GM12878 (cell line): ENCODE results near the gene GIMAP7. TPM values are rescaled to one million over a fixed set of nuclear protein-coding genes. Genes with fewer than 3 reads are reported as not detected.

Experiments used
- ATAC-seq: fragments of 200-7000 bp; cut with Tn5 transposase; 3 replicates; pipeline ENCODE4 v1.9.1; 2020; ENCODE audit warnings: mild to moderate bottlenecking, moderate library complexity
- BruUV-seq: library from RNA; stranded (reverse); fragments of 400-500 nt; replicated peaks from 2 replicates; lab custom pipeline; 2021; lab: Mats Ljungman, UMichigan
- CTCF ChIA-PET: fragments of 300-600 bp; sonication (Branson Sonifier 250); formaldehyde crosslinking; extraction: SDS; loops from one replicate; lab custom pipeline; 2021; ENCODE audit warnings: inconsistent platforms; lab: Yijun Ruan, JAX
- POLR2A ChIA-PET: fragments of 350-600 bp; formaldehyde crosslinking; extraction: SDS; loops from one replicate; lab custom pipeline; 2021; ENCODE audit warnings: inconsistent platforms; lab: Charles Lee
- RAD21 ChIA-PET: fragments of 300-600 bp; sonication (Branson Sonifier 250); formaldehyde crosslinking; loops from one replicate; lab custom pipeline; 2023; ENCODE audit warnings: antibody characterized with exemption; ENCODE audit not compliant: unreplicated experiment; lab: Charles Lee
- SMC1A ChIA-PET: fragments of 300-600 bp; sonication (Branson Sonifier 250); formaldehyde crosslinking; loops from one replicate; lab custom pipeline; 2023; ENCODE audit not compliant: unreplicated experiment, uncharacterized antibody; lab: Charles Lee
- DNase-seq: peaks from one replicate; pipeline ENCODE4 v3.0.0-alpha.2; 2011; ENCODE audit warnings: low read depth, low spot score
- FAIRE-seq: peaks from 3 replicates; lab custom pipeline; 2011; peaks lifted over from hg19 to GRCh38; lab: Jason Lieb, UNC
- H2AFZ ChIP-seq: 2 replicates; pipeline ENCODE4 v1.6.0; 2011; ENCODE audit warnings: low read depth, low read length, control low read depth; ENCODE audit not compliant: control insufficient read depth
- H3K27ac ChIP-seq: 2 replicates; pipeline ENCODE4 v1.5.1; 2011; ENCODE audit warnings: control low read depth; ENCODE audit not compliant: control insufficient read depth, insufficient read depth
- H3K27me3 ChIP-seq, 2 experiments: replicated peaks in 1 of 2; 2 replicates each; pipeline versions ENCODE4 v1.6.0 to v1.6.1; 2011; ENCODE audit warnings: low read length in 1 of 2; ENCODE audit not compliant: control insufficient read depth in 2 of 2, insufficient read depth in 2 of 2
- H3K36me3 ChIP-seq, 2 experiments: 2 replicates each; pipeline ENCODE4 v1.5.1; 2011; ENCODE audit warnings: low read length in 1 of 2; ENCODE audit not compliant: control insufficient read depth in 2 of 2, insufficient read depth in 2 of 2
- H3K4me1 ChIP-seq: 2 replicates; pipeline ENCODE4 v1.6.1; 2011; ENCODE audit warnings: mild to moderate bottlenecking, low read length, moderate library complexity, mixed read lengths; ENCODE audit not compliant: control insufficient read depth, insufficient read depth
- H3K4me2 ChIP-seq: 2 replicates; pipeline ENCODE4 v1.6.0; 2011; ENCODE audit warnings: control low read depth; ENCODE audit not compliant: control insufficient read depth, insufficient read depth
- H3K4me3 ChIP-seq: fragments of 200-600 bp; sonication (generic); 2 replicates; pipeline ENCODE4 v1.5.1; 2016
- H3K79me2 ChIP-seq: 2 replicates; pipeline ENCODE4 v1.6.0; 2011; ENCODE audit warnings: low read length; ENCODE audit not compliant: control insufficient read depth, insufficient read depth
- H3K9ac ChIP-seq: 2 replicates; pipeline ENCODE4 v1.8.0; 2011; ENCODE audit warnings: low read length, control low read depth, mixed read lengths; ENCODE audit not compliant: control insufficient read depth, insufficient read depth
- H3K9me3 ChIP-seq: replicated peaks from 3 replicates; pipeline ENCODE4 v1.5.1; 2011; ENCODE audit warnings: mild to moderate bottlenecking, low read length; ENCODE audit not compliant: control insufficient read depth, insufficient read depth
- H4K20me1 ChIP-seq: 2 replicates; pipeline ENCODE4 v1.6.0; 2011; ENCODE audit not compliant: control insufficient read depth, insufficient read depth
- CBFB ChIP-seq: IDR thresholded peaks from 2 replicates; pipeline ENCODE4 v1.6.1; 2016; ENCODE audit warnings: antibody characterized with exemption, low read depth
- CBX5 ChIP-seq: sonication (generic); IDR thresholded peaks from 2 replicates; pipeline ENCODE4 v1.6.1; 2016; ENCODE audit warnings: low read depth, moderate library complexity, mild to moderate bottlenecking, inconsistent platforms
- CTCF ChIP-seq, 3 experiments: IDR thresholded peaks in 2 of 3; conservative IDR thresholded peaks in 1 of 3; 2 replicates each; pipeline ENCODE4 v1.5.1; 2011; ENCODE audit warnings: low read depth in 3 of 3, low read length in 3 of 3, mild to moderate bottlenecking in 3 of 3, control low read depth in 2 of 3, moderate library complexity in 2 of 3, inconsistent platforms in 1 of 3, mixed read lengths in 1 of 3; ENCODE audit not compliant: control insufficient read depth in 2 of 3, insufficient read depth in 1 of 3; ENCODE audit errors: extremely low read depth in 1 of 3
- E2F8 ChIP-seq: fragments of 450-650 bp; IDR thresholded peaks from 2 replicates; pipeline ENCODE4 v1.6.1; 2018; ENCODE audit warnings: mild to moderate bottlenecking, low read depth, moderate library complexity; ENCODE audit not compliant: partially characterized antibody
- EED ChIP-seq: sonication (generic); IDR thresholded peaks from 2 replicates; pipeline ENCODE4 v1.6.1; 2016; ENCODE audit warnings: antibody characterized with exemption, low read depth
- EZH2 ChIP-seq: IDR thresholded peaks from 2 replicates; pipeline ENCODE4 v1.6.1; 2012; ENCODE audit warnings: low read depth, mild to moderate bottlenecking, control low read depth, inconsistent platforms, low read length, borderline replicate concordance; ENCODE audit not compliant: control insufficient read depth
- KAT2A ChIP-seq: conservative IDR thresholded peaks from 2 replicates; pipeline ENCODE4 v1.6.1; 2011; ENCODE audit warnings: low read depth, low read length; ENCODE audit not compliant: control insufficient read depth
- POLR2AphosphoS2 ChIP-seq: IDR thresholded peaks from 2 replicates; pipeline ENCODE4 v1.6.1; 2011; ENCODE audit warnings: low read depth, mild to moderate bottlenecking, low read length, improper control_type of control experiment, moderate library complexity
- STAT1 ChIP-seq: fragments of 450-650 bp; conservative IDR thresholded peaks from 2 replicates; pipeline ENCODE4 v1.6.1; 2014; ENCODE audit warnings: antibody characterized with exemption, mild to moderate bottlenecking
- YBX1 ChIP-seq: fragments of 450-650 bp; IDR thresholded peaks from 2 replicates; pipeline ENCODE4 v1.6.1; 2016; ENCODE audit warnings: antibody characterized with exemption
- whole genome bisulfite sequencing: methylation state at CpG from one replicate; pipeline ENCODE4 v1.1.6; 2016; ENCODE audit warnings: low lambda C conversion rate; ENCODE audit not compliant: insufficient replicate concordance, insufficient coverage; ENCODE audit errors: missing lambda C conversion rate; 5-methylcytosine and 5-hydroxymethylcytosine counted together
- in situ Hi-C: fragments of 300-500 bp; cut with MboI; formaldehyde crosslinking; loops from 9 replicates; pipeline ENCODE4 v1.14.3; 2018; ENCODE audit warnings: mixed read lengths
- intact Hi-C: fragments of 100-400 bp; cut with micrococcal nuclease; formaldehyde crosslinking; loops from one replicate; pipeline ENCODE4 v1.14.2; 2022; ENCODE audit not compliant: unreplicated experiment
- polyA plus RNA-seq, 11 experiments: library from polyadenylated mRNA; depleted of rRNA in 4 of 11; unstranded in 6 of 11; stranded (reverse) in 5 of 11; fragments of >200 nt; fragmentation: Nextera tagmentation in 4 of 11; fragmentation: Illumina TruSeq in 1 of 11; extraction: Ambion mirVana in 4 of 11; extraction: Trizol in 1 of 11; gene quantifications; 1 replicate in 1 of 11; 2 replicates in 10 of 11; pipeline versions ENCODE4 v1.2.1 to v1.2.3, GENCODE V29; 2011 to 2016; ENCODE audit warnings: inconsistent platforms in 2 of 11, missing spikeins in 2 of 11, low read depth in 1 of 11
- total RNA-seq, 4 experiments: library from RNA; depleted of rRNA in 3 of 4; stranded (reverse); fragments of >200 nt in 3 of 4; fragmentation: Illumina TruSeq in 1 of 4; extraction: Trizol in 1 of 4; gene quantifications; 2 replicates each; pipeline versions ENCODE4 v1.2.1 to v1.2.3, GENCODE V29; 2013 to 2021

Gene GIMAP7
- total and polyA plus RNA-seq, 10 of the 15 experiments (the other 5 are each of a cell fraction or from before 2014, with no cell fraction given) = 2.7 to 16.6 (median 5.4) TPM

GRCh38 chr7:150476819-150477631 lies 37.6 kb upstream of the GIMAP7 start:
- ChIA-PET SMC1A (no interaction called here), CTCF (no interaction called here), RAD21 (no interaction called here), POLR2A (no interaction called here)
- DNase-seq (no peak), FAIRE-seq (no peak), ATAC-seq (no peak)
- Histone ChIP-seq H4K20me1 (no peaks in the 10 kb centered on the region), H3K27ac (no peak overlapping the region), H3K9ac (no peak overlapping the region), H2AFZ (no peak overlapping the region), H3K4me2 (no peak overlapping the region), H3K36me3 (peaks cover 1 to 2% of the 10 kb centered on the region in 2 experiments; a peak in 2 of 4 replicates), H3K4me1 (no peaks in the 10 kb centered on the region), H3K79me2 (no peaks in the 10 kb centered on the region), H3K27me3 (no peaks in the 10 kb centered on the region), H3K4me3 (no peak overlapping the region), H3K9me3 (no peaks in the 10 kb centered on the region; the same call in 2 of the 3 replicates)
- in situ Hi-C loops = no loop called here
- 87% methylated on average over 25 of the region's 25 CpGs for WGBS
- no TSS peak for BruUV-seq
- intact Hi-C loops = no loop called here
- no peak for TF ChIP-seq CBX5

DNA sequence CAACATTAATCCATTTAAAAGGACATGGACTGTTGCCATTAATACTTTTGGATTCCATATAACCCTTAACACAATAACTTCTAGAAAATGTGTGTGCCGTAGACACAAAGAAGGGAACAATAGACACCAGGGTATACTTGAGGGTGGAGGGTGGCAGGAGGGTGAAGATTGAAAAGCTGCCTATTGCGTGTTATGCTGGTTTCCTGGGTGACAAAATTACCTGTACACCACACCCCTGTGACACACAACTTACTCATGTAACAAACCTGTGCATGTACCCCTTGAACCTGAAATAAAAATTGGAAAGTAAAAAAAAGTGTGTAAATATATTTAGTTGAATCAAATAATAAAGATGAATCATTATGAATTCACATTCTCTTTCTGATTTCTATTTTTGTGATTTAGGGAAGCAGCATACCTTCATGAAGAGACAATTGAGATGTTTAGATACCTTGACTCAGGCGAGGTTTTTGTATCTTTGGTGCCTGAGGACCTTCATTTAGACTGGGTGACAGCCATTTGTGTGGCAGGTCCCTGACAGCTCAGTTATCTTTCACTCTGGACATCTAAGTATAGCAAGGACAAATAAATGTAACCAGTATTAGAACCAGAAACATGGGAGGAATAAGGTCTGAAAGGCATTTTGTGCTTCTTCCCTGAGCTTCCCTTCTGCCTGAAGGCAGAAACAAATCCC lies 35.5 kb upstream of the GIMAP7 start:
- Histone ChIP-seq H3K27ac (no peak overlapping the region), H3K4me3 (no peak overlapping the region), H3K4me1 (no peaks in the 10 kb centered on the region), H2AFZ (no peak overlapping the region), H3K27me3 (no peaks in the 10 kb centered on the region), H3K36me3 (peaks cover 0 to 2% of the 10 kb centered on the region in 2 experiments; a peak in 2 of 4 replicates), H3K9ac (no peak overlapping the region), H3K79me2 (no peaks in the 10 kb centered on the region), H3K4me2 (no peak overlapping the region), H4K20me1 (no peaks in the 10 kb centered on the region), H3K9me3 (no peaks in the 10 kb centered on the region; the same call in 2 of the 3 replicates)
- WGBS = 81% methylated on average over 3 of the region's 3 CpGs
- no peak for DNase-seq
- ChIA-PET POLR2A (no interaction called here), RAD21 (no interaction called here), CTCF (interaction anchor here (1.1 kb wide), 1 partner anchor 276 kb away, joined by 4 read pairs; no protein-coding TSS in a partner anchor), SMC1A (interaction anchor here (1.4 kb wide), 1 partner anchor 27 kb away, joined by 4 read pairs; no protein-coding TSS in a partner anchor)
- no peak for FAIRE-seq
- in situ Hi-C loops = no loop called here
- no TSS peak for BruUV-seq
- intact Hi-C loops = no loop called here
- no peak for ATAC-seq
- TF ChIP-seq YBX1 = no peak
- TF ChIP-seq CTCF (IDR thresholded peaks at IDR 0.05 in 2 of 3, conservative IDR thresholded peaks at IDR 0.05 in 1 of 3; ENCODE audit: control insufficient read depth in 2 of 3, extremely low read depth in 1 of 3, insufficient read depth in 1 of 3, low read depth in 3 of 3, low read length in 3 of 3) = no peak
- TF ChIP-seq STAT1 = no peak
- no peak for TF ChIP-seq KAT2A
- no peak for TF ChIP-seq EED
- TF ChIP-seq POLR2AphosphoS2 = no peak
- no peak for TF ChIP-seq E2F8
- TF ChIP-seq CBFB = no peak
- TF ChIP-seq EZH2 = no peak
